T-helper 17 cell (primary cell): Measurements from ENCODE around the gene EVC2. TPM values are rescaled to one million over a fixed set of nuclear protein-coding genes. Genes with fewer than 3 reads are reported as not detected.

Source experiments
- ATAC-seq: fragments of 150-1000 bp; cut with Tn5 transposase; 2 replicates; pipeline ENCODE4 v1.10.0; 2021; ENCODE audit warnings: mild to moderate bottlenecking, moderate library complexity
- DNase-seq, 3 donors: peaks; one replicate each; pipeline versions ENCODE4 v3.0.0 to v3.0.0-alpha.2; 2020 to 2021
- H3K9me3 ChIP-seq: one replicate; pipeline ENCODE4 v1.7.0; 2013; ENCODE audit warnings: low read length, mild to moderate bottlenecking; ENCODE audit not compliant: control insufficient read depth, poor library complexity, severe bottlenecking
- H3K27ac Mint-ChIP-seq: one replicate; pipeline ENCODE4 v1.8.0; 2022; ENCODE audit warnings: mild to moderate bottlenecking, moderate library complexity, mixed read lengths
- H3K27me3 Mint-ChIP-seq: one replicate; pipeline ENCODE4 v1.8.0; 2022; ENCODE audit warnings: mixed read lengths
- H3K36me3 Mint-ChIP-seq: one replicate; pipeline ENCODE4 v1.8.0; 2022; ENCODE audit warnings: low read depth, mixed read lengths
- H3K4me1 Mint-ChIP-seq: one replicate; pipeline ENCODE4 v1.8.0; 2022; ENCODE audit warnings: mild to moderate bottlenecking, mixed read lengths
- H3K4me3 Mint-ChIP-seq: one replicate; pipeline ENCODE4 v1.8.0; 2022; ENCODE audit warnings: mild to moderate bottlenecking, moderate library complexity, mixed read lengths
- total RNA-seq, 4 donors: library from RNA in 2 of 4; stranded (reverse) in 2 of 4; gene quantifications; one replicate each; pipeline ENCODE4 v1.2.3 and lab custom pipeline; 2022 to 2026

The EVC2 gene
- total RNA-seq, 2 donors from 2014 or later = 3.6 to 6.8 TPM

GRCh38 chr4:5543681-5544080 is 164.7 kb downstream of the EVC2 start:
- Mint-ChIP-seq H3K4me3 (no peak overlapping the region), H3K4me1 (no peaks in the 10 kb centered on the region), H3K27ac (no peak overlapping the region), H3K27me3 (no peaks in the 10 kb centered on the region), H3K36me3 (peaks cover 2% of the 10 kb centered on the region)
- no peaks in the 10 kb centered on the region for H3K9me3 ChIP-seq
- ATAC-seq = no peak
- DNase-seq = no peak

- H3K9me3 ChIP-seq = no peaks in the 10 kb centered on the region
- Mint-ChIP-seq H3K4me1 (no peaks in the 10 kb centered on the region), H3K27ac (no peak overlapping the region), H3K27me3 (no peaks in the 10 kb centered on the region), H3K4me3 (no peak overlapping the region), H3K36me3 (peaks cover 2% of the 10 kb centered on the region)
- DNase-seq (no peak), ATAC-seq (no peak)
These were observed 167.2 kb downstream of the EVC2 start for GRCh38 chr4:5541169-5541568.

GRCh38 chr4:5539584-5539983 is 168.8 kb downstream of the EVC2 start:
- H3K4me3 Mint-ChIP-seq = no peak overlapping the region
- no peaks in the 10 kb centered on the region for H3K27me3 Mint-ChIP-seq
- H3K9me3 ChIP-seq = no peaks in the 10 kb centered on the region
- H3K36me3 Mint-ChIP-seq = peaks cover 2% of the 10 kb centered on the region
- no peak overlapping the region for H3K27ac Mint-ChIP-seq
- H3K4me1 Mint-ChIP-seq = no peaks in the 10 kb centered on the region
- ATAC-seq (no peak), DNase-seq (no peak)

GRCh38 chr4:5532100-5532499 is 176.3 kb downstream of the EVC2 start:
- H3K27ac Mint-ChIP-seq = no peak overlapping the region
- peaks cover 2% of the 10 kb centered on the region for H3K36me3 Mint-ChIP-seq
- no peaks in the 10 kb centered on the region for H3K9me3 ChIP-seq
- H3K4me3 Mint-ChIP-seq = no peak overlapping the region
- ATAC-seq (no peak), DNase-seq (no peak)
- no peaks in the 10 kb centered on the region for H3K27me3 Mint-ChIP-seq
- no peaks in the 10 kb centered on the region for H3K4me1 Mint-ChIP-seq

GRCh38 chr4:5528031-5528436 is 180.3 kb downstream of the EVC2 start:
- H3K36me3 Mint-ChIP-seq = no peaks in the 10 kb centered on the region
- H3K27me3 Mint-ChIP-seq = no peaks in the 10 kb centered on the region
- no peak overlapping the region for H3K4me3 Mint-ChIP-seq
- ATAC-seq (no peak), DNase-seq (no peak)
- no peak overlapping the region for H3K27ac Mint-ChIP-seq
- no peaks in the 10 kb centered on the region for H3K4me1 Mint-ChIP-seq
- H3K9me3 ChIP-seq = no peaks in the 10 kb centered on the region

- Mint-ChIP-seq H3K27me3 (no peaks in the 10 kb centered on the region), H3K4me1 (no peaks in the 10 kb centered on the region), H3K27ac (no peak overlapping the region), H3K36me3 (no peaks in the 10 kb centered on the region), H3K4me3 (no peak overlapping the region)
- DNase-seq = no peak
- no peaks in the 10 kb centered on the region for H3K9me3 ChIP-seq
- ATAC-seq = no peak
These were observed 181.1 kb downstream of the EVC2 start for GRCh38 chr4:5527211-5527610.

GRCh38 chr4:5526080-5526846 is 182.1 kb downstream of the EVC2 start:
- no peak for ATAC-seq
- H3K4me1 Mint-ChIP-seq = no peaks in the 10 kb centered on the region
- no peaks in the 10 kb centered on the region for H3K36me3 Mint-ChIP-seq
- no peak overlapping the region for H3K27ac Mint-ChIP-seq
- no peaks in the 10 kb centered on the region for H3K27me3 Mint-ChIP-seq
- no peak overlapping the region for H3K4me3 Mint-ChIP-seq
- no peak for DNase-seq
- no peaks in the 10 kb centered on the region for H3K9me3 ChIP-seq

- no peak overlapping the region for H3K4me3 Mint-ChIP-seq
- no peaks in the 10 kb centered on the region for H3K36me3 Mint-ChIP-seq
- H3K27me3 Mint-ChIP-seq = no peaks in the 10 kb centered on the region
- H3K27ac Mint-ChIP-seq = no peak overlapping the region
- no peak for ATAC-seq
- H3K4me1 Mint-ChIP-seq = no peaks in the 10 kb centered on the region
- no peak for DNase-seq
- no peaks in the 10 kb centered on the region for H3K9me3 ChIP-seq
These were observed 183.7 kb downstream of the EVC2 start for GRCh38 chr4:5524446-5525299.

GRCh38 chr4:5517372-5517771 is 191.0 kb downstream of the EVC2 start:
- Mint-ChIP-seq H3K4me1 (no peaks in the 10 kb centered on the region), H3K4me3 (no peak overlapping the region), H3K27me3 (no peaks in the 10 kb centered on the region), H3K27ac (no peak overlapping the region), H3K36me3 (peaks cover 2% of the 10 kb centered on the region)
- DNase-seq (no peak), ATAC-seq (no peak)
- H3K9me3 ChIP-seq = no peaks in the 10 kb centered on the region

GRCh38 chr4:5515646-5516045 is 192.7 kb downstream of the EVC2 start:
- Mint-ChIP-seq H3K27ac (no peak overlapping the region), H3K4me3 (no peak overlapping the region), H3K36me3 (peaks cover 2% of the 10 kb centered on the region), H3K4me1 (no peaks in the 10 kb centered on the region), H3K27me3 (no peaks in the 10 kb centered on the region)
- H3K9me3 ChIP-seq = no peaks in the 10 kb centered on the region
- DNase-seq (no peak), ATAC-seq (no peak)

Other genes starting within 250 kb of the EVC2 start
- 1 to 10 TPM; 3.4 to 5.5 TPM for gene EVC, start 2.6 kb upstream of the EVC2 start, total RNA-seq
- gene CRMP1, start 184.5 kb upstream of the EVC2 start, total RNA-seq = not detected